Right forelimb (tissue), 1 donor: ENCODE results near the gene TMEM190.

Source experiments
- DNase-seq: peaks from one replicate; pipeline ENCODE4 v3.0.0-alpha.2; 2018

TMEM190 gene

GRCh38 chr19:55424518-55424917, 47.9 kb downstream of the TMEM190 start:
- DNase-seq: no peak

GRCh38 chr19:55426042-55426441, 49.4 kb downstream of the TMEM190 start:
- no peak for DNase-seq
